Measurements from ENCODE around the gene PERCC1.

- no peak for TF ChIP-seq CTCF (IDR thresholded peaks at IDR 0.05; ENCODE audit: insufficient read depth, low read length, poor library complexity, severe bottlenecking)
- no peak for TF ChIP-seq EZH2phosphoT487 (conservative IDR thresholded peaks at IDR 0.05; ENCODE audit: low read length)
Observed at GRCh38 chr16:1470481-1471251, 39.8 kb downstream of the PERCC1 start.

All from SU-DHL-6 (cell line).